Airway epithelial cell (primary cell): ENCODE measurements around the gene TEKT1. TPM values are rescaled to one million over a fixed set of nuclear protein-coding genes. Genes with fewer than 3 reads are reported as not detected.

ENCODE experiments used
- total RNA-seq: library from RNA; depleted of rRNA; stranded (reverse); fragments of >200 nt; gene quantifications from 2 replicates; pipeline ENCODE4 v1.2.3, GENCODE V29; 2015

The TEKT1 gene
- not detected in 2 replicates for total RNA-seq

GRCh38 chr17:6831661-6832263 is at the start of gene TEKT1:
Gene TEKT1 (minus strand): TSS chr17:6831729. CDS start chr17:6830376, 1,353 bp downstream.

GRCh38 chr17:6775871-6776405 is 55.6 kb downstream of the TEKT1 start, which contains the start of gene FBXO39:
Gene FBXO39 (plus strand): TSS chr17:6776215. CDS start chr17:6779869, 3,654 bp downstream.

GRCh38 chr17:6755731-6756184 is 75.8 kb downstream of the TEKT1 start, which contains the start of gene XAF1:
Gene XAF1 (plus strand): TSS chr17:6756046. CDS start chr17:6756079, 33 bp downstream.

Other genes with a start within 250 kb of the TEKT1 start
- gene KIAA0753, start 191.0 kb downstream of the TEKT1 start, total RNA-seq = 6.3 and 9.0 TPM in 2 replicates
- 1,141 and 1,808 TPM in 2 replicates for gene TXNDC17, start 190.7 kb downstream of the TEKT1 start, total RNA-seq
- gene MED31, start 180.1 kb downstream of the TEKT1 start, total RNA-seq = 21.5 and 38.9 TPM in 2 replicates
- gene C17orf100, start 180.0 kb downstream of the TEKT1 start, total RNA-seq = 0.71 and 0.74 TPM in 2 replicates
- 0.49 TPM in 1 of 2 replicates, not detected in the other for gene SLC13A5, start 118.4 kb downstream of the TEKT1 start, total RNA-seq
- 0.21 TPM in 1 of 2 replicates, not detected in the other for gene XAF1, start 75.7 kb downstream of the TEKT1 start, total RNA-seq
- 0.07 TPM in 1 of 2 replicates, not detected in the other for gene FBXO39, start 55.5 kb downstream of the TEKT1 start, total RNA-seq
- gene ALOX12, start 164.3 kb upstream of the TEKT1 start, total RNA-seq = 2.5 and 3.1 TPM in 2 replicates
- gene RNASEK, start 180.9 kb upstream of the TEKT1 start, total RNA-seq = 139 and 231 TPM in 2 replicates
- not detected in 2 replicates for gene BCL6B, start 191.3 kb upstream of the TEKT1 start, total RNA-seq
- 2.2 and 5.3 TPM in 2 replicates for gene SLC16A13, start 204.3 kb upstream of the TEKT1 start, total RNA-seq
- gene SLC16A11, start 212.4 kb upstream of the TEKT1 start, total RNA-seq = 0.35 TPM in 1 of 2 replicates, not detected in the other
- gene CLEC10A, start 248.5 kb upstream of the TEKT1 start, total RNA-seq = not detected in 2 replicates